ENCODE results near the gene EDAR. TPM values are rescaled to one million over a fixed set of nuclear protein-coding genes. Genes with fewer than 3 reads are reported as not detected.

The EDAR gene
- 0.02 TPM in 1 of 5 replicates, not detected in the others for total RNA-seq (2022; extraction: Qiagen RNA extraction; ENCODE audit: low read depth)

DNA sequence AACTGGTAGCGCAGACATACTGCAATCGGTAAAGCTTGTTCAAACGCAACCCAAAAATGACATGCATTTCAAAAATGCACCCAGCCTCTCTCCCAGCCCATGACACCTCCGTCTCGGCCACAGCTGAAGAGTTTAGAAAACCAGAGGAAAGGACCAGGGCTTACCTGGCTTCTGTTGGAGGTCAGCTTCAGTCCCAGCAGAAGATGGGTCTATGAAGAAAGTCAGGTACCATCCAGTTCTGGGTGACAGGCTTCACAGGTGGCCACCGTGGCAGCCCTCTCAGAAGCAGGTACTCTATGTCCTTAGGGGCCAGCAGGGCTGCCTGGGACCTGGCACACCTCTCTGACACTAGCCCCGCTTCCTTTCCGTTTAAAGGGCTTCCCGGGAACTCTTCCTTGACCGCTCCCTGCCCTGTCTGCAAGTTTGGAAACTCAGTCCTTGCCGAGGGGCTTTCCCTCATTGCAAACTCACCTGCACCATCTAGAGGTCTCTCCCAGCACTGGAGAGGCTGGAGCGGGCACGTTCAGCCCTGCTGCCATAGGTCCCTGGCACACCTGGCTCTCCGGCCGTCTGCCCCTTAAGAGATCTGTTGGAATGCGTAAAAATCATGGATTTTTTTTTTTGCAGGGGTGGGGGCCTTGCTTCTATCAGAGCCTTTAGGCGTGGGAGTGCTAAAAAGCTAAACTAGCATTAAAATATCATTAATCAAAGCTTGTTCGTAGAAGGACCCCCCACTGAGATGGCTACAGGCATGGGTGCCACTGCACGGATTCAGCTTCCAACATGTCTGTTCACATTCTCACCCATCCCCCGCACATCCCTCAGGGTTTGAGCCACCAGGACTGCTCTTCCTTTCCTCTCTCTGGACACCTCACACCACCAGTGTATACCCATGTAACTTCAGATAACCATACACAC, at the start of gene EDAR:
Gene EDAR (minus strand): TSS at position 425 of the 918 bp plus-strand sequence. CDS start 58,206 bp downstream, outside the sequence.

Other genes with a start within 250 kb of the EDAR start
- 3.2 to 9.0 TPM (median 8.3 TPM) in 5 replicates for gene CCDC138, start 202.4 kb downstream of the EDAR start, total RNA-seq (2022; extraction: Qiagen RNA extraction; ENCODE audit: low read depth)
- 0.25 to 0.52 TPM (median 0.38 TPM) in 5 replicates for gene SH3RF3, start 140.0 kb upstream of the EDAR start, total RNA-seq (2022; extraction: Qiagen RNA extraction; ENCODE audit: low read depth)

Measured in A549 treated with RU486 at 1 μM for 4 hours (cell line).